H1 (cell line): ENCODE measurements around the gene MGMT. TPM values are rescaled to one million over a fixed set of nuclear protein-coding genes. Genes with fewer than 3 reads are reported as not detected.

Experiments used
- CTCF ChIA-PET: fragments of 300-600 bp; sonication (Branson Sonifier 250); formaldehyde crosslinking; loops from one replicate; lab custom pipeline; 2021; ENCODE audit not compliant: partially characterized antibody; lab: Charles Lee
- POLR2A ChIA-PET: fragments of 300-600 bp; sonication (Branson Sonifier 250); formaldehyde crosslinking; loops from one replicate; lab custom pipeline; 2021; ENCODE audit warnings: inconsistent platforms; ENCODE audit not compliant: partially characterized antibody; lab: Charles Lee
- DNase-seq, 2 experiments: peaks; one replicate each; pipeline versions ENCODE4 v3.0.0 to v3.0.0-alpha.2; 2010 to 2022; ENCODE audit warnings: low spot score in 2 of 2, low read depth in 1 of 2, mixed read lengths in 1 of 2
- FAIRE-seq: peaks from 2 replicates; lab custom pipeline; 2011; peaks lifted over from hg19 to GRCh38; lab: Jason Lieb, UNC
- H2AFZ ChIP-seq: 2 replicates; pipeline ENCODE4 v1.8.1; 2012; ENCODE audit warnings: low read length, inconsistent platforms
- H2AK5ac ChIP-seq: 2 replicates; pipeline ENCODE4 v1.6.1; 2013; ENCODE audit warnings: low read depth, low read length
- H2BK120ac ChIP-seq: replicated peaks from 2 replicates; pipeline ENCODE3; 2013; ENCODE audit warnings: low read depth, low read length, inconsistent platforms
- H2BK12ac ChIP-seq: 2 replicates; pipeline ENCODE4 v1.6.1; 2013; ENCODE audit warnings: low read depth, low read length
- H2BK15ac ChIP-seq: 2 replicates; pipeline ENCODE4 v1.6.1; 2013; ENCODE audit warnings: low read length
- H2BK20ac ChIP-seq: 2 replicates; pipeline ENCODE4 v1.6.1; 2013; ENCODE audit warnings: low read length
- H2BK5ac ChIP-seq: 2 replicates; pipeline ENCODE4 v1.6.1; 2013; ENCODE audit warnings: low read depth, low read length
- H3K14ac ChIP-seq: 2 replicates; pipeline ENCODE4 v1.6.1; 2013; ENCODE audit warnings: inconsistent platforms; ENCODE audit not compliant: insufficient read length
- H3K18ac ChIP-seq: 2 replicates; pipeline ENCODE4 v1.6.1; 2013; ENCODE audit warnings: low read length; ENCODE audit errors: extremely low read depth
- H3K23ac ChIP-seq: 2 replicates; pipeline ENCODE4 v1.6.1; 2013; ENCODE audit warnings: inconsistent platforms; ENCODE audit not compliant: insufficient read length
- H3K23me2 ChIP-seq: 2 replicates; pipeline ENCODE4 v1.6.1; 2013; ENCODE audit warnings: low read depth, low read length
- H3K27ac ChIP-seq: 2 replicates; pipeline ENCODE4 v1.6.1; 2011; ENCODE audit warnings: low read depth, low read length, inconsistent platforms
- H3K27me3 ChIP-seq, 4 experiments: replicated peaks in 1 of 4; 1 replicate in 1 of 4; 2 replicates in 3 of 4; pipeline versions ENCODE4 v1.6.1 to v1.8.1; 2011 to 2013; ENCODE audit warnings: low read length in 3 of 4, mild to moderate bottlenecking in 3 of 4, inconsistent platforms in 2 of 4, mixed read lengths in 2 of 4, moderate library complexity in 1 of 4; ENCODE audit not compliant: control insufficient read depth in 3 of 4, insufficient read depth in 3 of 4; ENCODE audit errors: extremely low read depth in 1 of 4
- H3K36me3 ChIP-seq, 4 experiments: 2 replicates each; pipeline versions ENCODE4 v1.6.1 to v1.8.1; 2011 to 2013; ENCODE audit warnings: mild to moderate bottlenecking in 4 of 4, low read length in 3 of 4, moderate library complexity in 2 of 4, control low read depth in 1 of 4, inconsistent platforms in 1 of 4; ENCODE audit not compliant: insufficient read depth in 4 of 4, control insufficient read depth in 2 of 4
- H3K4ac ChIP-seq: replicated peaks from 2 replicates; pipeline ENCODE3; 2013; ENCODE audit warnings: low read length, low read depth, mixed read lengths, inconsistent platforms; ENCODE audit not compliant: insufficient read length
- H3K4me1 ChIP-seq, 4 experiments: replicated peaks in 1 of 4; 1 replicate in 1 of 4; 2 replicates in 3 of 4; pipeline versions ENCODE4 v1.6.1 to v1.8.1; 2011 to 2013; ENCODE audit warnings: low read length in 3 of 4, inconsistent platforms in 2 of 4, mixed read lengths in 1 of 4; ENCODE audit not compliant: insufficient read depth in 4 of 4, control insufficient read depth in 3 of 4
- H3K4me2 ChIP-seq, 2 experiments: 2 replicates each; pipeline versions ENCODE4 v1.6.1 to v1.8.1; 2011 to 2013; ENCODE audit warnings: low read depth in 2 of 2, low read length in 2 of 2, control low read depth in 1 of 2, inconsistent platforms in 1 of 2, mild to moderate bottlenecking in 1 of 2; ENCODE audit not compliant: insufficient read depth in 1 of 2
- H3K4me3 ChIP-seq, 4 experiments: fragments of 200-600, 300-600 bp in 1 of 4; sonication (generic), shearing (Covaris generic), sonication (Bioruptor Twin) in 1 of 4; 2 replicates each; pipeline versions ENCODE4 v1.5.1 to v1.8.1; 2011 to 2016; ENCODE audit warnings: low read length in 4 of 4, low read depth in 3 of 4, control low read depth in 2 of 4, inconsistent platforms in 2 of 4, mild to moderate bottlenecking in 2 of 4, mixed read lengths in 1 of 4, moderate library complexity in 1 of 4; ENCODE audit not compliant: insufficient read depth in 2 of 4; ENCODE audit errors: extremely low read depth in 1 of 4
- H3K56ac ChIP-seq: replicated peaks from 2 replicates; pipeline ENCODE3; 2013; ENCODE audit warnings: low read depth, mild to moderate bottlenecking, mixed read lengths, low read length, inconsistent platforms; ENCODE audit not compliant: insufficient read length
- H3K79me1 ChIP-seq: 2 replicates; pipeline ENCODE4 v1.6.1; 2013; ENCODE audit warnings: low read depth, low read length, control low read depth
- H3K79me2 ChIP-seq, 2 experiments: 2 replicates each; pipeline versions ENCODE4 v1.6.1 to v1.8.1; 2012 to 2013; ENCODE audit warnings: low read length in 2 of 2, mild to moderate bottlenecking in 2 of 2, inconsistent platforms in 1 of 2; ENCODE audit not compliant: insufficient read depth in 2 of 2, control insufficient read depth in 1 of 2
- H3K9ac ChIP-seq, 4 experiments: replicated peaks in 1 of 4; 1 replicate in 1 of 4; 2 replicates in 3 of 4; pipeline versions ENCODE4 v1.6.1 to v1.8.1; 2011 to 2013; ENCODE audit warnings: low read depth in 3 of 4, low read length in 3 of 4, control low read depth in 2 of 4, mild to moderate bottlenecking in 2 of 4, moderate library complexity in 2 of 4, inconsistent platforms in 1 of 4; ENCODE audit errors: extremely low read depth in 1 of 4
- H3K9me3 ChIP-seq, 2 experiments: 2 replicates each; pipeline versions ENCODE4 v1.6.1 to v1.8.1; 2012 to 2013; ENCODE audit warnings: mild to moderate bottlenecking in 2 of 2, moderate library complexity in 2 of 2, control low read depth in 1 of 2, inconsistent platforms in 1 of 2, low read depth in 1 of 2, low read length in 1 of 2, mixed read lengths in 1 of 2; ENCODE audit not compliant: insufficient read depth in 2 of 2
- H4K20me1 ChIP-seq, 2 experiments: replicated peaks in 1 of 2; 2 replicates each; pipeline versions ENCODE3 to v1.8.1; 2011 to 2013; ENCODE audit warnings: inconsistent platforms in 2 of 2, low read length in 2 of 2, mild to moderate bottlenecking in 1 of 2; ENCODE audit not compliant: insufficient read depth in 2 of 2, control insufficient read depth in 1 of 2
- H4K5ac ChIP-seq: 2 replicates; pipeline ENCODE4 v1.6.1; 2013; ENCODE audit warnings: low read length, low read depth, mixed read lengths, inconsistent platforms; ENCODE audit not compliant: insufficient read length
- H4K8ac ChIP-seq: 2 replicates; pipeline ENCODE4 v1.8.0; 2013; ENCODE audit warnings: mild to moderate bottlenecking, moderate library complexity, low read length, inconsistent platforms; ENCODE audit not compliant: insufficient read depth; ENCODE audit errors: extremely low read depth
- H4K91ac ChIP-seq: replicated peaks from 2 replicates; pipeline ENCODE3; 2013; ENCODE audit warnings: low read length, mixed read lengths, inconsistent platforms; ENCODE audit not compliant: insufficient read length
- ATF2 ChIP-seq: IDR thresholded peaks from 2 replicates; pipeline ENCODE4 v1.6.1; 2012; ENCODE audit warnings: low read length, inconsistent platforms
- CBX5 ChIP-seq: fragments of 300-800, 300-1000 bp; sonication (generic); IDR thresholded peaks from 2 replicates; pipeline ENCODE4 v1.7.1; 2016; ENCODE audit warnings: antibody characterized with exemption, low read length, low read depth
- CHD2 ChIP-seq: IDR thresholded peaks from 2 replicates; pipeline ENCODE4 v1.6.1; 2012; ENCODE audit warnings: low read length, improper control_type of control experiment
- EGR1 ChIP-seq: IDR thresholded peaks from 2 replicates; pipeline ENCODE4 v1.6.1; 2011; ENCODE audit warnings: low read depth, low read length, borderline replicate concordance
- JUN ChIP-seq: IDR thresholded peaks from 2 replicates; pipeline ENCODE4 v1.6.1; 2011; ENCODE audit warnings: low read depth, mild to moderate bottlenecking, improper control_type of control experiment, low read length
- JUND ChIP-seq: IDR thresholded peaks from 2 replicates; pipeline ENCODE4 v1.6.1; 2011; ENCODE audit warnings: mild to moderate bottlenecking, improper control_type of control experiment, low read length
- KDM1A ChIP-seq: fragments of 200-600, 300-600 bp; sonication (generic); IDR thresholded peaks from 2 replicates; pipeline ENCODE4 v1.7.1; 2016; ENCODE audit warnings: mild to moderate bottlenecking, low read length, borderline replicate concordance
- MAFK ChIP-seq: IDR thresholded peaks from 2 replicates; pipeline ENCODE4 v1.6.1; 2012; ENCODE audit warnings: low read depth, mild to moderate bottlenecking, improper control_type of control experiment, low read length
- NRF1 ChIP-seq: IDR thresholded peaks from 2 replicates; pipeline ENCODE4 v1.6.1; 2011; ENCODE audit warnings: mild to moderate bottlenecking, low read depth, low read length, improper control_type of control experiment
- RAD21 ChIP-seq, 2 experiments: IDR thresholded peaks in 1 of 2; conservative IDR thresholded peaks in 1 of 2; 2 replicates each; pipeline ENCODE4 v1.6.1; 2011; ENCODE audit warnings: low read depth in 2 of 2, low read length in 2 of 2, improper control_type of control experiment in 1 of 2, inconsistent platforms in 1 of 2, mild to moderate bottlenecking in 1 of 2, moderate library complexity in 1 of 2
- RXRA ChIP-seq: IDR thresholded peaks from 2 replicates; pipeline ENCODE4 v1.6.1; 2011; ENCODE audit warnings: low read depth, mild to moderate bottlenecking, low read length, moderate library complexity; ENCODE audit not compliant: insufficient read depth
- SP2 ChIP-seq: IDR thresholded peaks from 2 replicates; pipeline ENCODE4 v1.6.1; 2012; ENCODE audit warnings: mild to moderate bottlenecking, low read length, inconsistent platforms
- SRF ChIP-seq: IDR thresholded peaks from 2 replicates; pipeline ENCODE4 v1.6.1; 2011; ENCODE audit warnings: mild to moderate bottlenecking, low read depth, low read length, moderate library complexity
- WGBS, 2 experiments: shearing (Covaris generic) in 1 of 2; methylation state at CpG; one replicate each; pipeline versions ENCODE4 v1.1.6 to v1.1.7; 2013 to 2015; ENCODE audit warnings: low lambda C conversion rate in 2 of 2, mixed read lengths in 2 of 2, inconsistent platforms in 1 of 2, low coverage in 1 of 2, missing lambda C conversion rate in 1 of 2; ENCODE audit not compliant: insufficient replicate concordance in 2 of 2, insufficient coverage in 1 of 2, insufficient read length in 1 of 2; ENCODE audit errors: extremely low coverage in 1 of 2, missing lambda C conversion rate in 1 of 2; 5-methylcytosine and 5-hydroxymethylcytosine counted together
- polyA plus RNA-seq, 7 experiments: library from polyadenylated mRNA; depleted of rRNA in 3 of 7; stranded (reverse) in 5 of 7; unstranded in 2 of 7; fragments of >200 nt in 5 of 7; fragments of 200-250 nt in 2 of 7; gene quantifications; 1 replicate in 5 of 7; 2 replicates in 1 of 7; 4 replicates in 1 of 7; pipeline versions ENCODE4 v1.2.1 to v1.2.3, GENCODE V29; 2011 to 2013; ENCODE audit warnings: missing spikeins in 2 of 7, mixed read lengths in 2 of 7
- total RNA-seq: library from RNA; stranded (reverse); fragmentation: NEBNext Ultra II Directional; extraction: Animal tissue kit (Norgen Biotek cat#: 25700); gene quantifications from 2 replicates; pipeline ENCODE4 v1.2.1, GENCODE V29; 2021

Gene MGMT
- total and polyA plus RNA-seq, 2 of the 8 experiments (the other 6 are each of a cell fraction or from before 2014, with no cell fraction given): 9.9 to 10.7 TPM

DNA sequence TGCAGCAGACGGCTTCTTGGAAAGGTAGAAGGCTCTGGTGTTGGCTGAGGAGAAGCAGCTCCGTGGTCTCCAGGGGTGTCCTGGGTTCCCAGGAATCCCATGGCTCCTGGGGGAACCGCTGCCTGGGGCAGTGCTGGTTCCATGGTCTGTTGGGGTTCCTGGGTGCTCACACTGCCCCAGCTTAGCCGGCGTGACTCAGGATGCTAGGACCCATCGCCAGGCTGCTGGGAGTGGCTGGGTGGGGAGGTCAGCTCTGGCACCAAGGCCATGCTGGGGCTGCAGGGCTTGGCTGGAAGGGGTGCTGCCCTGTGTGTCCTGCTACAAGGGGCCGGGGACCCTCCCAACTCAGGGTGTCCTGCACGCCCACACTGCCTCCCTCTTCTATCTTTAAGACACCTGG is 9.4 kb downstream of the MGMT start:
- no peaks in the 10 kb centered on the region for H3K36me3 ChIP-seq
- H2BK15ac ChIP-seq: no peak overlapping the region
- H2BK120ac ChIP-seq: no peak overlapping the region
- ChIA-PET POLR2A (no interaction called here), CTCF (interaction anchor here (0.7 to 1.4 kb wide), 2 partner anchors 190 to 445 kb away, joined by 3 to 4 read pairs; no protein-coding TSS in a partner anchor)
- 0 out of 4 replicates have a peak, but pooled peaks cover 0 to 2% of the 10 kb centered on the region in 2 experiments for H3K79me2 ChIP-seq
- H3K4me2 ChIP-seq: no peak overlapping the region
- no peak overlapping the region for H3K56ac ChIP-seq
- H3K4me1 ChIP-seq: no peaks in the 10 kb centered on the region; a peak in 1 of 7 replicates
- H3K27ac ChIP-seq: no peak overlapping the region
- H3K4ac ChIP-seq: no peak overlapping the region
- no peak overlapping the region for H3K18ac ChIP-seq
- no peak overlapping the region for H4K8ac ChIP-seq
- H3K27me3 ChIP-seq: no peaks in the 10 kb centered on the region
- DNase-seq (no peak), FAIRE-seq (no peak)
- H3K9ac ChIP-seq: no peak overlapping the region
- H3K79me1 ChIP-seq: peaks cover 3% of the 10 kb centered on the region; the same call in 1 of the 2 replicates
- H3K4me3 ChIP-seq: no peak overlapping the region
- H2BK5ac ChIP-seq: no peak overlapping the region
- H3K23me2 ChIP-seq: no peaks in the 10 kb centered on the region
- H3K9me3 ChIP-seq: peaks cover 4 to 6% of the 10 kb centered on the region in 2 experiments; a peak in 1 of 4 replicates
- no peak overlapping the region for H2BK12ac ChIP-seq
- no peak overlapping the region for H4K5ac ChIP-seq
- H3K14ac ChIP-seq: no peak overlapping the region
- 87% methylated on average over 7 of the region's 8 CpGs; no CpG with 5 or more reads in 1 of the 2 experiments for WGBS, 2 experiments
- H4K91ac ChIP-seq: no peak overlapping the region
- no peak overlapping the region for H2AK5ac ChIP-seq
- no peak overlapping the region for H3K23ac ChIP-seq
- H4K20me1 ChIP-seq: no peaks in the 10 kb centered on the region
- no peak overlapping the region for H2BK20ac ChIP-seq
- H2AFZ ChIP-seq: no peak overlapping the region
- no peak for TF ChIP-seq RAD21 (IDR thresholded peaks at IDR 0.05 in 1 of 2, conservative IDR thresholded peaks at IDR 0.05 in 1 of 2; ENCODE audit: low read depth in 2 of 2, low read length in 2 of 2)
- TF ChIP-seq CBX5: no peak
- no peak for TF ChIP-seq KDM1A
- TF ChIP-seq EGR1: no peak
- no peak for TF ChIP-seq JUND
- no peak for TF ChIP-seq NRF1
- no peak for TF ChIP-seq MAFK
- no peak for TF ChIP-seq RXRA
- no peak for TF ChIP-seq JUN
- no peak for TF ChIP-seq SP2
- TF ChIP-seq SRF: no peak
- TF ChIP-seq ATF2: no peak
- no peak for TF ChIP-seq CHD2
